B cell (primary cell): ENCODE data around the gene EPN2. TPM values are rescaled to one million over a fixed set of nuclear protein-coding genes. Genes with fewer than 3 reads are reported as not detected.
A peak's percentile ranks its signal among the peaks of the same experiment; 100 is the strongest.

ENCODE experiments used
- ATAC-seq: fragments of 200-7000 bp; cut with Tn5 transposase; one replicate; pipeline ENCODE4 v1.10.0; 2021; ENCODE audit warnings: low read depth, mild to moderate bottlenecking, moderate number of reproducible peaks, moderate library complexity
- CTCF ChIA-PET: fragments of 350-600 bp; sonication (Branson Sonifier 250); formaldehyde crosslinking; loops from one replicate; lab custom pipeline; 2021; ENCODE audit warnings: antibody characterized with exemption, inconsistent platforms; lab: Charles Lee
- POLR2A ChIA-PET: fragments of 350-600 bp; sonication (Branson Sonifier 250); formaldehyde crosslinking; loops from one replicate; lab custom pipeline; 2021; ENCODE audit warnings: antibody characterized with exemption; lab: Charles Lee
- DNase-seq: peaks from one replicate; pipeline ENCODE4 v3.0.0; 2013
- H2AFZ ChIP-seq: 2 replicates; pipeline ENCODE4 v1.6.1; 2012; ENCODE audit warnings: mild to moderate bottlenecking, low read depth, low read length; ENCODE audit not compliant: insufficient read depth, poor library complexity, severe bottlenecking
- H3K27ac ChIP-seq, 2 donors: 1 replicate in 1 of 2; 2 replicates in 1 of 2; pipeline ENCODE4 v1.5.1; 2012 to 2013; ENCODE audit warnings: low read length in 2 of 2, mild to moderate bottlenecking in 2 of 2, moderate library complexity in 1 of 2
- H3K27me3 ChIP-seq, 4 experiments: fragments of 200-600 bp in 1 of 4; sonication (generic) in 1 of 4; replicated peaks in 1 of 4; 1 replicate in 2 of 4; 2 replicates in 2 of 4; pipeline versions ENCODE4 v1.6.1 to v1.7.0; 2013 to 2016; ENCODE audit warnings: low read length in 3 of 4, mild to moderate bottlenecking in 2 of 4, mixed read lengths in 1 of 4, moderate library complexity in 1 of 4; ENCODE audit not compliant: insufficient read depth in 4 of 4, control insufficient read depth in 3 of 4; ENCODE audit errors: control extremely low read depth in 1 of 4
- H3K36me3 ChIP-seq, 2 experiments: replicated peaks in 1 of 2; 1 replicate in 1 of 2; 2 replicates in 1 of 2; pipeline versions ENCODE4 v1.6.1 to v1.7.1; 2013; ENCODE audit warnings: low read length in 1 of 2; ENCODE audit not compliant: insufficient read depth in 2 of 2, control insufficient read depth in 1 of 2; ENCODE audit errors: control extremely low read depth in 1 of 2, extremely low read depth in 1 of 2
- H3K4me1 ChIP-seq, 2 donors: fragments of 200-600 bp in 1 of 2; sonication (generic) in 1 of 2; 1 replicate in 1 of 2; 2 replicates in 1 of 2; pipeline versions ENCODE4 v1.5.1 to v1.6.1; 2013 to 2017; ENCODE audit warnings: low read length in 2 of 2; ENCODE audit not compliant: control insufficient read depth in 2 of 2, insufficient read depth in 2 of 2
- H3K4me2 ChIP-seq: replicated peaks from 2 replicates; pipeline ENCODE3; 2012; ENCODE audit warnings: mild to moderate bottlenecking, low read depth, low read length; ENCODE audit not compliant: poor library complexity, severe bottlenecking
- H3K4me3 ChIP-seq, 5 experiments: fragments of 200-600 bp in 1 of 5; sonication (generic) in 1 of 5; 1 replicate in 3 of 5; 2 replicates in 2 of 5; pipeline versions ENCODE4 v1.5.1 to v1.7.0; 2011 to 2016; ENCODE audit warnings: low read length in 4 of 5, mild to moderate bottlenecking in 4 of 5, low read depth in 2 of 5, control low read depth in 1 of 5, moderate library complexity in 1 of 5; ENCODE audit not compliant: insufficient read depth in 1 of 5; ENCODE audit errors: control extremely low read depth in 1 of 5, extremely low read depth in 1 of 5
- H3K79me2 ChIP-seq: fragments of 200-600 bp; sonication (generic); one replicate; pipeline ENCODE4 v1.6.0; 2016; ENCODE audit warnings: low read length; ENCODE audit not compliant: control insufficient read depth, insufficient read depth
- H3K9ac ChIP-seq: fragments of 200-600 bp; sonication (generic); 2 replicates; pipeline ENCODE4 v1.6.1; 2017; ENCODE audit warnings: mild to moderate bottlenecking, low read length, moderate library complexity
- H3K9me3 ChIP-seq, 3 donors: one replicate each; pipeline versions ENCODE4 v1.6.1 to v1.7.1; 2013; ENCODE audit warnings: low read length in 2 of 3; ENCODE audit not compliant: control insufficient read depth in 2 of 3, insufficient read depth in 1 of 3; ENCODE audit errors: control extremely low read depth in 1 of 3
- H4K20me1 ChIP-seq: 2 replicates; pipeline ENCODE4 v1.6.0; 2012; ENCODE audit warnings: mild to moderate bottlenecking, low read length; ENCODE audit not compliant: insufficient read depth, control insufficient read depth, poor library complexity, severe bottlenecking
- H3K27ac Mint-ChIP-seq: one replicate; pipeline ENCODE4 v1.8.0; 2021; ENCODE audit warnings: mixed read lengths
- H3K27me3 Mint-ChIP-seq: one replicate; pipeline ENCODE4 v1.8.0; 2021; ENCODE audit warnings: mixed read lengths
- H3K4me1 Mint-ChIP-seq: one replicate; pipeline ENCODE4 v1.8.0; 2021; ENCODE audit warnings: mixed read lengths
- H3K4me3 Mint-ChIP-seq: one replicate; pipeline ENCODE4 v1.8.0; 2021; ENCODE audit warnings: mixed read lengths
- H3K9me3 Mint-ChIP-seq: one replicate; pipeline ENCODE4 v1.8.0; 2022; ENCODE audit warnings: mixed read lengths; ENCODE audit not compliant: insufficient read depth
- EZH2 ChIP-seq: IDR thresholded peaks from 2 replicates; pipeline ENCODE4 v1.6.1; 2012; ENCODE audit warnings: borderline replicate concordance, low read depth, mild to moderate bottlenecking, moderate library complexity, low read length; ENCODE audit not compliant: insufficient read depth, poor library complexity, severe bottlenecking
- WGBS: methylation state at CpG from one replicate; pipeline ENCODE4 v1.1.5; 2013; ENCODE audit warnings: missing lambda C conversion rate; ENCODE audit not compliant: insufficient coverage; 5-methylcytosine and 5-hydroxymethylcytosine counted together
- intact Hi-C: fragments of 100-400 bp; cut with micrococcal nuclease; formaldehyde crosslinking; loops from one replicate; pipeline ENCODE4 v1.10.0; 2022
- polyA plus RNA-seq: library from polyadenylated mRNA; depleted of rRNA; stranded (reverse); fragments of >200 nt; gene quantifications from 2 replicates; pipeline ENCODE4 v1.2.3, GENCODE V29; 2012
- total RNA-seq, 2 donors: library from RNA; stranded (reverse); fragments of 120-200 nt in 1 of 2; gene quantifications; 1 replicate in 1 of 2; 2 replicates in 1 of 2; pipeline versions ENCODE4 v1.2.3 to v1.2.4, GENCODE V29; 2013 to 2022
- TF ChIP-seq, protein P1 (sequence below): fragments of 200-600 bp; IDR thresholded peaks from one replicate; pipeline ENCODE4 v1.8.0; 2022; ENCODE audit warnings: antibody characterized with exemption, mild to moderate bottlenecking

EPN2 gene
- total and polyA plus RNA-seq, 2 donors (not counting 1 experiment from before 2014, with no cell fraction given): 15.7 to 35.6 TPM

- ChIA-PET POLR2A (interaction anchor here (1.7 kb wide), 1 partner anchor 17 kb away, joined by 4 read pairs; the partner anchor contains the start of gene B9D1), CTCF (interaction anchor here (1.6 to 4.9 kb wide), 3 partner anchors 16 to 68 kb away, joined by 6 to 110 read pairs (median 10); partner anchors contain the start of gene B9D1)
- no peaks in the 10 kb centered on the region for H3K27me3 Mint-ChIP-seq
- intact Hi-C loops: loop anchor here (5.0 to 10.0 kb wide), 2 partner anchors 72 to 525 kb away; partner anchors contain the start of gene PRPSAP2
- Histone ChIP-seq H3K4me2 (peak overlapping the region; percentile 99), H3K4me3 (no peak overlapping the region), H4K20me1 (peaks cover 12% of the 10 kb centered on the region), H3K4me1 (peaks cover 13 to 17% of the 10 kb centered on the region in 2 donors), H3K9ac (no peak overlapping the region), H3K9me3 (no peaks in the 10 kb centered on the region), H3K36me3 (peaks cover 0 to 46% of the 10 kb centered on the region in 2 experiments), H2AFZ (no peak overlapping the region), H3K79me2 (peaks cover 11% of the 10 kb centered on the region), H3K27ac (no peak overlapping the region), H3K27me3 (no peaks in the 10 kb centered on the region)
- peak overlapping the region; percentile 99 for H3K4me3 Mint-ChIP-seq
- no peak for ATAC-seq
- TF ChIP-seq EZH2: no peak
- TF ChIP-seq, protein P1, sequence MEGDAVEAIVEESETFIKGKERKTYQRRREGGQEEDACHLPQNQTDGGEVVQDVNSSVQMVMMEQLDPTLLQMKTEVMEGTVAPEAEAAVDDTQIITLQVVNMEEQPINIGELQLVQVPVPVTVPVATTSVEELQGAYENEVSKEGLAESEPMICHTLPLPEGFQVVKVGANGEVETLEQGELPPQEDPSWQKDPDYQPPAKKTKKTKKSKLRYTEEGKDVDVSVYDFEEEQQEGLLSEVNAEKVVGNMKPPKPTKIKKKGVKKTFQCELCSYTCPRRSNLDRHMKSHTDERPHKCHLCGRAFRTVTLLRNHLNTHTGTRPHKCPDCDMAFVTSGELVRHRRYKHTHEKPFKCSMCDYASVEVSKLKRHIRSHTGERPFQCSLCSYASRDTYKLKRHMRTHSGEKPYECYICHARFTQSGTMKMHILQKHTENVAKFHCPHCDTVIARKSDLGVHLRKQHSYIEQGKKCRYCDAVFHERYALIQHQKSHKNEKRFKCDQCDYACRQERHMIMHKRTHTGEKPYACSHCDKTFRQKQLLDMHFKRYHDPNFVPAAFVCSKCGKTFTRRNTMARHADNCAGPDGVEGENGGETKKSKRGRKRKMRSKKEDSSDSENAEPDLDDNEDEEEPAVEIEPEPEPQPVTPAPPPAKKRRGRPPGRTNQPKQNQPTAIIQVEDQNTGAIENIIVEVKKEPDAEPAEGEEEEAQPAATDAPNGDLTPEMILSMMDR: no peak
- H3K4me1 Mint-ChIP-seq: peaks cover 26% of the 10 kb centered on the region
- 92% methylated on average over 10 of the region's 13 CpGs for WGBS
- no peak for DNase-seq
- peak overlapping the region; percentile 53 for H3K27ac Mint-ChIP-seq
- no peaks in the 10 kb centered on the region for H3K9me3 Mint-ChIP-seq
These were observed 142.3 kb downstream of the EPN2 start for GRCh38 chr17:19379361-19380065.
